SHP77 treated with DMSO at 0.1 percent for 48 hours (cell line): ENCODE measurements around the gene PRDM8.

Source experiments
- DNase-seq: peaks from one replicate; lab custom pipeline; 2025; lab: John Stamatoyannopoulos, UW

Gene PRDM8

GRCh38 chr4:80183250-80184052 lies 13.9 kb upstream of the PRDM8 start:
- no peak for DNase-seq

- DNase-seq: no peak
Measured at GRCh38 chr4:80184053-80184824, 13.1 kb upstream of the PRDM8 start.

GRCh38 chr4:80184825-80185756 lies 12.2 kb upstream of the PRDM8 start:
- no peak for DNase-seq

- no peak for DNase-seq
Measured at GRCh38 chr4:80185787-80186548, 11.3 kb upstream of the PRDM8 start.

- DNase-seq: no peak
Measured at GRCh38 chr4:80186676-80187075, 10.6 kb upstream of the PRDM8 start.

- no peak for DNase-seq
Measured at GRCh38 chr4:80187677-80188076, 9.6 kb upstream of the PRDM8 start.

- no peak for DNase-seq
Measured at GRCh38 chr4:80188457-80188800, 8.9 kb upstream of the PRDM8 start.

GRCh38 chr4:80188801-80189458 lies 8.4 kb upstream of the PRDM8 start:
- no peak for DNase-seq

GRCh38 chr4:80189581-80189955 lies 7.7 kb upstream of the PRDM8 start:
- no peak for DNase-seq

- no peak for DNase-seq
Measured at GRCh38 chr4:80189956-80190677, 7.2 kb upstream of the PRDM8 start.

- DNase-seq: no peak
Measured at GRCh38 chr4:80192252-80192866, 4.9 kb upstream of the PRDM8 start.

GRCh38 chr4:80192937-80193336 lies 4.4 kb upstream of the PRDM8 start:
- DNase-seq: no peak

GRCh38 chr4:80195441-80196140 lies 1.7 kb upstream of the PRDM8 start:
- no peak for DNase-seq

- DNase-seq: no peak
Measured at GRCh38 chr4:80196259-80196921, 913 bp upstream of the PRDM8 start.

- DNase-seq: peak; percentile 77
Measured at GRCh38 chr4:80197601-80198440, 518 bp downstream of the PRDM8 start.

- DNase-seq: no peak
Measured at GRCh38 chr4:80198441-80198837, 1.1 kb downstream of the PRDM8 start.

GRCh38 chr4:80199004-80199560 lies 1.8 kb downstream of the PRDM8 start:
- no peak for DNase-seq

- DNase-seq: no peak
Measured at GRCh38 chr4:80199947-80200346, 2.6 kb downstream of the PRDM8 start.
